HG02943 (cell line): ENCODE data around the gene CTCFL.

Experiments
- ATAC-seq: cut with Tn5 transposase; IDR thresholded peaks from one replicate; pipeline ENCODE4 v1.9.1; 2021; ENCODE audit warnings: mild to moderate bottlenecking, low read depth, moderate library complexity; ENCODE audit not compliant: unreplicated experiment

CTCFL gene

GRCh38 chr20:57450419-57450818, 74.5 kb downstream of the CTCFL start:
- peak; percentile 80 for ATAC-seq

- no peak for ATAC-seq
Observed at GRCh38 chr20:57449398-57450354, 75.3 kb downstream of the CTCFL start.

- ATAC-seq: no peak
Observed at GRCh38 chr20:57448764-57449354, 76.1 kb downstream of the CTCFL start.
